ENCODE data around the gene AHDC1. TPM values are rescaled to one million over a fixed set of nuclear protein-coding genes. Genes with fewer than 3 reads are reported as not detected.

The AHDC1 gene
- total and polyA plus RNA-seq, 2 donors (not counting 1 experiment from before 2014, with no cell fraction given), result 4.2 to 6.9 TPM

GRCh38 chr1:27499142-27499541, 104.8 kb downstream of the AHDC1 start:
- Histone ChIP-seq H3K27ac (ENCODE audit: insufficient read depth, low read length) (no peak overlapping the region), H3K9me3 (ENCODE audit: control insufficient read depth, insufficient read depth, low read depth, low read length) (no peaks in the 10 kb centered on the region), H3K4me2 (ENCODE audit: extremely low read depth, insufficient read depth, low read length) (no peak overlapping the region), H3K9ac (ENCODE audit: insufficient read depth, low read length) (no peak overlapping the region), H3K4me1 (ENCODE audit: control insufficient read depth, extremely low read depth, insufficient read depth, low read length) (peaks cover 5% of the 10 kb centered on the region), H2AFZ (ENCODE audit: low read length) (no peak overlapping the region), H3K27me3 (ENCODE audit: control insufficient read depth, insufficient read depth, low read length) (no peaks in the 10 kb centered on the region), H3K79me2 (ENCODE audit: control insufficient read depth, insufficient read depth, low read length) (no peaks in the 10 kb centered on the region), H4K20me1 (ENCODE audit: control insufficient read depth, extremely low read depth, insufficient read depth, low read length) (no peaks in the 10 kb centered on the region), H3K36me3 (ENCODE audit: control insufficient read depth, insufficient read depth, low read length) (no peaks in the 10 kb centered on the region), H3K4me3 (replicated peaks in 1 of 4; ENCODE audit: control extremely low read depth in 1 of 4, insufficient read depth in 1 of 4, low read depth in 3 of 4, low read length in 4 of 4) (no peak overlapping the region)
- no peak for DNase-seq (ENCODE audit: low read depth in 2 of 2)
- TF ChIP-seq, protein P1, sequence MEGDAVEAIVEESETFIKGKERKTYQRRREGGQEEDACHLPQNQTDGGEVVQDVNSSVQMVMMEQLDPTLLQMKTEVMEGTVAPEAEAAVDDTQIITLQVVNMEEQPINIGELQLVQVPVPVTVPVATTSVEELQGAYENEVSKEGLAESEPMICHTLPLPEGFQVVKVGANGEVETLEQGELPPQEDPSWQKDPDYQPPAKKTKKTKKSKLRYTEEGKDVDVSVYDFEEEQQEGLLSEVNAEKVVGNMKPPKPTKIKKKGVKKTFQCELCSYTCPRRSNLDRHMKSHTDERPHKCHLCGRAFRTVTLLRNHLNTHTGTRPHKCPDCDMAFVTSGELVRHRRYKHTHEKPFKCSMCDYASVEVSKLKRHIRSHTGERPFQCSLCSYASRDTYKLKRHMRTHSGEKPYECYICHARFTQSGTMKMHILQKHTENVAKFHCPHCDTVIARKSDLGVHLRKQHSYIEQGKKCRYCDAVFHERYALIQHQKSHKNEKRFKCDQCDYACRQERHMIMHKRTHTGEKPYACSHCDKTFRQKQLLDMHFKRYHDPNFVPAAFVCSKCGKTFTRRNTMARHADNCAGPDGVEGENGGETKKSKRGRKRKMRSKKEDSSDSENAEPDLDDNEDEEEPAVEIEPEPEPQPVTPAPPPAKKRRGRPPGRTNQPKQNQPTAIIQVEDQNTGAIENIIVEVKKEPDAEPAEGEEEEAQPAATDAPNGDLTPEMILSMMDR (conservative IDR thresholded peaks at IDR 0.05 in 1 of 2, IDR thresholded peaks at IDR 0.05 in 1 of 2; ENCODE audit: low read depth in 1 of 2, low read length in 2 of 2), result no peak

- Histone ChIP-seq H4K20me1 (ENCODE audit: control insufficient read depth, extremely low read depth, insufficient read depth, low read length) (no peaks in the 10 kb centered on the region), H2AFZ (ENCODE audit: low read length) (peak overlapping the region; percentile 78), H3K27ac (ENCODE audit: insufficient read depth, low read length) (no peak overlapping the region), H3K9ac (ENCODE audit: insufficient read depth, low read length) (no peak overlapping the region), H3K36me3 (ENCODE audit: control insufficient read depth, insufficient read depth, low read length) (no peaks in the 10 kb centered on the region), H3K79me2 (ENCODE audit: control insufficient read depth, insufficient read depth, low read length) (no peaks in the 10 kb centered on the region), H3K4me2 (ENCODE audit: extremely low read depth, insufficient read depth, low read length) (peak overlapping the region; percentile 51), H3K4me1 (ENCODE audit: control insufficient read depth, extremely low read depth, insufficient read depth, low read length) (peaks cover 2% of the 10 kb centered on the region), H3K9me3 (ENCODE audit: control insufficient read depth, insufficient read depth, low read depth, low read length) (no peaks in the 10 kb centered on the region), H3K4me3 (replicated peaks in 1 of 4; ENCODE audit: control extremely low read depth in 1 of 4, insufficient read depth in 1 of 4, low read depth in 3 of 4, low read length in 4 of 4) (no peak overlapping the region), H3K27me3 (ENCODE audit: control insufficient read depth, insufficient read depth, low read length) (no peaks in the 10 kb centered on the region)
- TF ChIP-seq, protein P1 (conservative IDR thresholded peaks at IDR 0.05 in 1 of 2, IDR thresholded peaks at IDR 0.05 in 1 of 2; ENCODE audit: low read depth in 1 of 2, low read length in 2 of 2), result peak in 1 of 2 donors; percentile 36
- TF ChIP-seq EZH2 (IDR thresholded peaks at IDR 0.05; ENCODE audit: low read length, missing control alignments), result no peak
- peak in 1 of 2 donors; percentile 39 for DNase-seq (ENCODE audit: low read depth in 2 of 2)
These were observed 107.3 kb downstream of the AHDC1 start for GRCh38 chr1:27496604-27497155.

DNA sequence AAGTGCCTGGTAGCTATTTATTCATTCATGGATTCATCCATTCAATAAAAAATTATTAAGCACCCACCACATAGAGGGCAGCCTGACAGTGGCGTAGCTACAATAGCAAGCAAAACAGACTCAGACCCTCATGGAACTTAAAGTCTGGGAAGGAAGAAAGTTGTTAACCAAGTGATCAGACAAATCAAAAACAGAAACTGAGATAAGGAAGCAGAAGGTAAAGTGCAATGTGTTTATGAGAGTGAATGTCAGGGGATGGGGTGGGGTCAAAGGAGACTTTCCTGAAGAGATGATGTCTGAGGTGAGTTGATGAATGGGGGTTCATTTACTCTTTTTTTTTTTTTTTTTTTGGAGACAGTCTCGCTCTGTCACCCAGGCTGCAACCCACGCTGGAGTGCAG, 111.1 kb downstream of the AHDC1 start:
- no peak for TF ChIP-seq EZH2 (IDR thresholded peaks at IDR 0.05; ENCODE audit: low read length, missing control alignments)
- TF ChIP-seq, protein P1 (conservative IDR thresholded peaks at IDR 0.05 in 1 of 2, IDR thresholded peaks at IDR 0.05 in 1 of 2; ENCODE audit: low read depth in 1 of 2, low read length in 2 of 2), result no peak
- no peak overlapping the region for H3K9ac ChIP-seq (ENCODE audit: insufficient read depth, low read length)
- no peak overlapping the region for H3K27ac ChIP-seq (ENCODE audit: insufficient read depth, low read length)
- no peak for DNase-seq (ENCODE audit: low read depth in 2 of 2)
- no peaks in the 10 kb centered on the region for H3K27me3 ChIP-seq (ENCODE audit: control insufficient read depth, insufficient read depth, low read length)
- H3K4me1 ChIP-seq (ENCODE audit: control insufficient read depth, extremely low read depth, insufficient read depth, low read length), result peaks cover 4% of the 10 kb centered on the region
- H3K36me3 ChIP-seq (ENCODE audit: control insufficient read depth, insufficient read depth, low read length), result no peaks in the 10 kb centered on the region
- no peaks in the 10 kb centered on the region for H4K20me1 ChIP-seq (ENCODE audit: control insufficient read depth, extremely low read depth, insufficient read depth, low read length)
- no peak overlapping the region for H3K4me3 ChIP-seq (replicated peaks in 1 of 4; ENCODE audit: control extremely low read depth in 1 of 4, insufficient read depth in 1 of 4, low read depth in 3 of 4, low read length in 4 of 4)
- H3K4me2 ChIP-seq (ENCODE audit: extremely low read depth, insufficient read depth, low read length), result no peak overlapping the region
- H2AFZ ChIP-seq (ENCODE audit: low read length), result no peak overlapping the region
- peaks cover 22% of the 10 kb centered on the region for H3K79me2 ChIP-seq (ENCODE audit: control insufficient read depth, insufficient read depth, low read length)
- H3K9me3 ChIP-seq (ENCODE audit: control insufficient read depth, insufficient read depth, low read depth, low read length), result no peaks in the 10 kb centered on the region

All from fibroblast of lung (primary cell).